Measurements from ENCODE around the gene KIF3A.

Gene KIF3A

DNA sequence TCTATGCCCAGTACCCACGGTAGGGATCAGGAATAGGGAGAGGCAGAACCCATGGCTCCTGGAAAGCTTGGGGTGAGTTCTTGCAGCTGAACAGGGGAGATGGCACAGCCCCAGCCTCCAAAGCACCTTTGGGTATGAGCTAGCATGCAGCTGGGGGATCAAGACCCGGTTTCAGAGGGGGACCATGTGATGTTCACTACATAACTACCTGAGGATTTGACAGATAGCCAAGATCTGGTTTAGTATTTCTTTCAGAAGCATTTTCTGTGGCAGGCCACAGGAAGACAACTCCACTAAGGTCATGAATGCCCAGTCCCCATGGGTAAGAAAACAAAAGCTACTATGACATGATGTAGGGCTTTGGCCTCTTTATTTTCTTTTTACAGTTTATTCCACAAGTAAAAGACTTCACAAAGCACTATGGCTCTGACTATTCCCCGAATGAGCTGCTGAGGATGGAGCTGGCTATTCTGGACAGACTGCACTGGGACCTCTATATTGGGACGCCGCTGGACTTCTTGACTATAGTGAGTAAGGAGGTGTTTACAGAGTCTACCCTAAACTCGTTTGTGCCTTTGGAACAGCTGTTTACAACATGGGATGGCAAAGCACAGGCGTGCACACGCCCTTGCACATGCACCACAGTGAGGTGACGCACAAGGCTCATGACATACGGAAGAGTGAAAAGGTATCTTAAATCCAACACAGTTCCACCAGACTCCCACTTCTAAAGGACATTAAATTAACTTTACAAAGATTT lies 13.3 kb upstream of the KIF3A start:
- no peaks in the 10 kb centered on the region for H3K9me2 ChIP-seq (replicated peaks; ENCODE audit: control insufficient read depth, low read length)
- no peak for TF ChIP-seq EZH2phosphoT487 (IDR thresholded peaks at IDR 0.05; ENCODE audit: borderline replicate concordance, low read length)
- TF ChIP-seq, protein P1, sequence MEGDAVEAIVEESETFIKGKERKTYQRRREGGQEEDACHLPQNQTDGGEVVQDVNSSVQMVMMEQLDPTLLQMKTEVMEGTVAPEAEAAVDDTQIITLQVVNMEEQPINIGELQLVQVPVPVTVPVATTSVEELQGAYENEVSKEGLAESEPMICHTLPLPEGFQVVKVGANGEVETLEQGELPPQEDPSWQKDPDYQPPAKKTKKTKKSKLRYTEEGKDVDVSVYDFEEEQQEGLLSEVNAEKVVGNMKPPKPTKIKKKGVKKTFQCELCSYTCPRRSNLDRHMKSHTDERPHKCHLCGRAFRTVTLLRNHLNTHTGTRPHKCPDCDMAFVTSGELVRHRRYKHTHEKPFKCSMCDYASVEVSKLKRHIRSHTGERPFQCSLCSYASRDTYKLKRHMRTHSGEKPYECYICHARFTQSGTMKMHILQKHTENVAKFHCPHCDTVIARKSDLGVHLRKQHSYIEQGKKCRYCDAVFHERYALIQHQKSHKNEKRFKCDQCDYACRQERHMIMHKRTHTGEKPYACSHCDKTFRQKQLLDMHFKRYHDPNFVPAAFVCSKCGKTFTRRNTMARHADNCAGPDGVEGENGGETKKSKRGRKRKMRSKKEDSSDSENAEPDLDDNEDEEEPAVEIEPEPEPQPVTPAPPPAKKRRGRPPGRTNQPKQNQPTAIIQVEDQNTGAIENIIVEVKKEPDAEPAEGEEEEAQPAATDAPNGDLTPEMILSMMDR (IDR thresholded peaks at IDR 0.05; ENCODE audit: low read depth, low read length, poor library complexity, severe bottlenecking), result no peak
- H3K4me1 ChIP-seq (ENCODE audit: control insufficient read depth, low read length), result peaks cover 10% of the 10 kb centered on the region
- H3K27ac ChIP-seq (ENCODE audit: low read depth, low read length), result no peak overlapping the region
- H4K20me1 ChIP-seq (ENCODE audit: control insufficient read depth, insufficient read depth, low read depth, low read length), result no peaks in the 10 kb centered on the region
- H3K27me3 ChIP-seq (ENCODE audit: control insufficient read depth, low read length), result peaks cover 54% of the 10 kb centered on the region
- H3K4me2 ChIP-seq (ENCODE audit: low read length), result no peak overlapping the region
- no peaks in the 10 kb centered on the region for H3K79me2 ChIP-seq (ENCODE audit: control insufficient read depth, low read length)
- H3K9me3 ChIP-seq (ENCODE audit: control insufficient read depth, insufficient read depth, low read length), result no peaks in the 10 kb centered on the region
- H3K36me3 ChIP-seq (ENCODE audit: control insufficient read depth, low read length), result no peaks in the 10 kb centered on the region
- H3K4me3 ChIP-seq (ENCODE audit: low read length), result no peak overlapping the region
- no peaks in the 10 kb centered on the region for H3F3A ChIP-seq (ENCODE audit: control insufficient read depth, insufficient read depth)

DNA sequence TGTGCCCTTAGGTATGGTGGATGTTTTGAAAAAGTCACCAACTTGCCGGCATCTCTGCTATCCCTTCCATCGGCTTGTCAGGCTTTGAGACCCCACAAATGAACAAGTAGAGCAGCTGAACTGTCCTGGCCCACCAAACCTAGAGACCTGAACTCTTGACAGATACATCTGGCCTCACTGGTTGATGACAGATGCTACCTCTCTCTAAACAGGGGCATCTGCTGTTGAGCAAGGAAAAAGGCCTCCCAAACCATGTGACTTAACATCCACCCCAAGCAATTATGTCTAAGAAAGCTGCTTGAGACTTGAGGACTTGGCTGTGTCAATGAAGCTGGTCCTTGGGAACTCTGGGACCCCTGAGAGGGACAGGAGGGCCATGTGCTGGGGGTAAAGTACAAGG lies 12.2 kb upstream of the KIF3A start:
- Histone ChIP-seq H4K20me1 (ENCODE audit: control insufficient read depth, insufficient read depth, low read depth, low read length) (no peaks in the 10 kb centered on the region), H3K4me1 (ENCODE audit: control insufficient read depth, low read length) (peaks cover 10% of the 10 kb centered on the region), H3K4me3 (ENCODE audit: low read length) (no peak overlapping the region), H3K36me3 (ENCODE audit: control insufficient read depth, low read length) (no peaks in the 10 kb centered on the region), H3F3A (ENCODE audit: control insufficient read depth, insufficient read depth) (no peaks in the 10 kb centered on the region), H3K9me3 (ENCODE audit: control insufficient read depth, insufficient read depth, low read length) (no peaks in the 10 kb centered on the region), H3K79me2 (ENCODE audit: control insufficient read depth, low read length) (no peaks in the 10 kb centered on the region), H3K4me2 (ENCODE audit: low read length) (no peak overlapping the region), H3K9me2 (replicated peaks; ENCODE audit: control insufficient read depth, low read length) (no peaks in the 10 kb centered on the region), H3K27ac (ENCODE audit: low read depth, low read length) (no peak overlapping the region), H3K27me3 (ENCODE audit: control insufficient read depth, low read length) (peaks cover 63% of the 10 kb centered on the region)
- no peak for TF ChIP-seq EZH2phosphoT487 (IDR thresholded peaks at IDR 0.05; ENCODE audit: borderline replicate concordance, low read length)
- TF ChIP-seq, protein P1 (IDR thresholded peaks at IDR 0.05; ENCODE audit: low read depth, low read length, poor library complexity, severe bottlenecking), result no peak

DNA sequence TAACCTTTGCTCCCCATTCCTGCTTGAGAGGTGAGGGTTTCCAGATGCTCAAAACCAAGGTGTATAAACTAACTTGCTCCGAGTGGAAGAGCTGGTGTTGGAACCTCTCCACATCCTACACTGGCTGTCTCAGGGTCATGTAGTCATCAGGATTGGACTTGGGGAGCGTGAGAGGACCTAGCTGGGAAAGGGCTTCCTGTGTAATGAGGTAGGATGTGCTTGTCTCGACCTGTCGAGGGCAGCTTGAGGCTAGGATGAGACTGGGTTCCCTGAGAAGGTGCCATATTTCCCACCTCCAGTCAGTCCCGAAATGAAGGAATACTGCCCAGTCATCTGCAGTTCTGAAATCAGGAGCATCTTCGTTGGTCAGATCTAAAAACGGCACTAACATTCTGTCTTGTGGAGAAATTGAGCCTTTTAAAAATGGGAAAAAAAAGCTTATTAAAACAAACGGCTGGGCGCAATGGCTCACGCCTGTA lies 11.2 kb upstream of the KIF3A start:
- Histone ChIP-seq H3K4me3 (ENCODE audit: low read length) (no peak overlapping the region), H3K27me3 (ENCODE audit: control insufficient read depth, low read length) (peaks cover 60% of the 10 kb centered on the region), H3K9me3 (ENCODE audit: control insufficient read depth, insufficient read depth, low read length) (no peaks in the 10 kb centered on the region), H3K4me1 (ENCODE audit: control insufficient read depth, low read length) (peaks cover 10% of the 10 kb centered on the region), H3K36me3 (ENCODE audit: control insufficient read depth, low read length) (no peaks in the 10 kb centered on the region), H4K20me1 (ENCODE audit: control insufficient read depth, insufficient read depth, low read depth, low read length) (no peaks in the 10 kb centered on the region), H3K4me2 (ENCODE audit: low read length) (no peak overlapping the region), H3K27ac (ENCODE audit: low read depth, low read length) (no peak overlapping the region), H3F3A (ENCODE audit: control insufficient read depth, insufficient read depth) (no peaks in the 10 kb centered on the region), H3K9me2 (replicated peaks; ENCODE audit: control insufficient read depth, low read length) (no peaks in the 10 kb centered on the region), H3K79me2 (ENCODE audit: control insufficient read depth, low read length) (no peaks in the 10 kb centered on the region)
- TF ChIP-seq, protein P1 (IDR thresholded peaks at IDR 0.05; ENCODE audit: low read depth, low read length, poor library complexity, severe bottlenecking), result no peak
- no peak for TF ChIP-seq EZH2phosphoT487 (IDR thresholded peaks at IDR 0.05; ENCODE audit: borderline replicate concordance, low read length)
